ENCODE data around the gene AQR.
"Not testable (repeated sequence)": the region's sequence is repeated elsewhere in the genome, so short reads cannot be mapped to it uniquely, and the experiment has no call there.

The AQR gene

DNA sequence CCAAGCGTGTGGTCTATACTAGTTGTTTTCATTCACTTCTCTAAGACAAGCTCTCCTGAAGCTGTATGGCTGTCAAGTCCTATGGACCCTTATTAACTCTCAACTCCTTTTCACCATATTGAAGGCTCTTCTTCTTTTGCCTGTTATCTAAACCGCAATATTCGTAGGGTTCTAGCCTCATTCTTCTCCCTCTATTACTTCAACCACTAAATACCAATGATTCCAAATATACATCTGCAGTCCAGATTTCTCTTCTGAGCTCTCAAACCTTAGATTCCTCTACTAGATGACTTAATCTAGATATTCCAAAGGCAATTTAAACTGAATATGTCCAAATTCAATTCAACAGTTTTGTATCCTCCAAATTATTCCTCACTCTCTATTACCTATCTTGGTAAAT is 24.6 kb downstream of the AQR start:
- no peak overlapping the region for H3K27ac ChIP-seq
- no peak for DNase-seq (ENCODE audit: low spot score)
- no peak for TF ChIP-seq CTCF (conservative IDR thresholded peaks at IDR 0.05; ENCODE audit: low read depth)
- POLR2A ChIA-PET (ENCODE audit: low non-redundant PET) = no interaction called here
- CTCF ChIA-PET = interaction anchor here (0.5 kb wide), 1 partner anchor 16 kb away, joined by 4 read pairs; no protein-coding TSS in a partner anchor

DNA sequence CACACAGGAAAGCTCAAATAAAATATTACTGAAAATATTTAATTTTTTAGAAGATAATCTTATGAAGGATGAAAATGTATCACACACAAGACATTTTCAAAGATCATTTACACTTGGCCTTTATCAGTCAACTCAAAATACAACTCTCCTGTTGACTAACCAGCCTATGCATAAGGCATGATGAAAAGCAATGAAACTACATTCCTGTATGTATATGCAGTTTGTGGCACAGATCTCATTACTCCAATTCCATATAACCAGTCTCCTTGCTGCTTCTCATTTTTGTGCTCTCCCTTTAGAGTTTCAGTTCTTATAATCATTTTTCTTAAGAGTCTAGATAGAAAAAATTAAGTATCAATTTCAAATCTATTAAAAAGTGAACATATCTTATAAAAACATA is 25.8 kb downstream of the AQR start:
- ChIA-PET CTCF (interaction anchor here (0.7 kb wide), 1 partner anchor 24 kb away, joined by 3 read pairs; no protein-coding TSS in a partner anchor), POLR2A (ENCODE audit: low non-redundant PET) (no interaction called here)
- H3K27ac ChIP-seq = no peak overlapping the region
- TF ChIP-seq CTCF (conservative IDR thresholded peaks at IDR 0.05; ENCODE audit: low read depth) = no peak
- DNase-seq (ENCODE audit: low spot score) = no peak

GRCh38 chr15:34943264-34943663 is 26.3 kb downstream of the AQR start:
- POLR2A ChIA-PET (ENCODE audit: low non-redundant PET); DNase-seq (ENCODE audit: low spot score); H3K27ac ChIP-seq; CTCF ChIA-PET: not testable (repeated sequence)

GRCh38 chr15:34942363-34942762 is 27.2 kb downstream of the AQR start:
- POLR2A ChIA-PET (ENCODE audit: low non-redundant PET) = no interaction called here
- no peak for TF ChIP-seq CTCF (conservative IDR thresholded peaks at IDR 0.05; ENCODE audit: low read depth)
- CTCF ChIA-PET = interaction anchor here (1.1 kb wide), 1 partner anchor 332 kb away, joined by 3 read pairs; no protein-coding TSS in a partner anchor
- DNase-seq (ENCODE audit: low spot score) = no peak
- H3K27ac ChIP-seq = no peak overlapping the region

GRCh38 chr15:34941831-34942230 is 27.7 kb downstream of the AQR start:
- POLR2A ChIA-PET (ENCODE audit: low non-redundant PET) = no interaction called here
- CTCF ChIA-PET = interaction anchor here (1.1 kb wide), 1 partner anchor 331 kb away, joined by 3 read pairs; no protein-coding TSS in a partner anchor
- no peak for TF ChIP-seq CTCF (conservative IDR thresholded peaks at IDR 0.05; ENCODE audit: low read depth)
- no peak overlapping the region for H3K27ac ChIP-seq
- no peak for DNase-seq (ENCODE audit: low spot score)

GRCh38 chr15:34941185-34941698 is 28.3 kb downstream of the AQR start:
- no peak for DNase-seq (ENCODE audit: low spot score)
- no peak overlapping the region for H3K27ac ChIP-seq
- ChIA-PET POLR2A (ENCODE audit: low non-redundant PET) (no interaction called here), CTCF (no interaction called here)
- no peak for TF ChIP-seq CTCF (conservative IDR thresholded peaks at IDR 0.05; ENCODE audit: low read depth)

- no peak overlapping the region for H3K27ac ChIP-seq
- no peak for TF ChIP-seq CTCF (conservative IDR thresholded peaks at IDR 0.05; ENCODE audit: low read depth)
- POLR2A ChIA-PET (ENCODE audit: low non-redundant PET) = no interaction called here
Measured at GRCh38 chr15:34933432-34933975, 36.0 kb downstream of the AQR start.

GRCh38 chr15:34928349-34928748 is 41.2 kb downstream of the AQR start:
- H3K27ac ChIP-seq; DNase-seq (ENCODE audit: low spot score); CTCF ChIA-PET; POLR2A ChIA-PET (ENCODE audit: low non-redundant PET): not testable (repeated sequence)

More at GRCh38 chr15:34933432-34933975, 36.0 kb downstream of the AQR start:
- no peak for DNase-seq (ENCODE audit: low spot score)
- CTCF ChIA-PET = interaction anchor here (1.3 kb wide), 1 partner anchor 13 kb away, joined by 3 read pairs; no protein-coding TSS in a partner anchor
